GM18526 (cell line): ENCODE results near the gene TUBAL3.

Source experiments
- POLR2A ChIP-seq: IDR thresholded peaks from 3 replicates; pipeline ENCODE4 v1.6.1; 2011; ENCODE audit not compliant: insufficient read length; ENCODE audit errors: extremely low read depth

The TUBAL3 gene

DNA sequence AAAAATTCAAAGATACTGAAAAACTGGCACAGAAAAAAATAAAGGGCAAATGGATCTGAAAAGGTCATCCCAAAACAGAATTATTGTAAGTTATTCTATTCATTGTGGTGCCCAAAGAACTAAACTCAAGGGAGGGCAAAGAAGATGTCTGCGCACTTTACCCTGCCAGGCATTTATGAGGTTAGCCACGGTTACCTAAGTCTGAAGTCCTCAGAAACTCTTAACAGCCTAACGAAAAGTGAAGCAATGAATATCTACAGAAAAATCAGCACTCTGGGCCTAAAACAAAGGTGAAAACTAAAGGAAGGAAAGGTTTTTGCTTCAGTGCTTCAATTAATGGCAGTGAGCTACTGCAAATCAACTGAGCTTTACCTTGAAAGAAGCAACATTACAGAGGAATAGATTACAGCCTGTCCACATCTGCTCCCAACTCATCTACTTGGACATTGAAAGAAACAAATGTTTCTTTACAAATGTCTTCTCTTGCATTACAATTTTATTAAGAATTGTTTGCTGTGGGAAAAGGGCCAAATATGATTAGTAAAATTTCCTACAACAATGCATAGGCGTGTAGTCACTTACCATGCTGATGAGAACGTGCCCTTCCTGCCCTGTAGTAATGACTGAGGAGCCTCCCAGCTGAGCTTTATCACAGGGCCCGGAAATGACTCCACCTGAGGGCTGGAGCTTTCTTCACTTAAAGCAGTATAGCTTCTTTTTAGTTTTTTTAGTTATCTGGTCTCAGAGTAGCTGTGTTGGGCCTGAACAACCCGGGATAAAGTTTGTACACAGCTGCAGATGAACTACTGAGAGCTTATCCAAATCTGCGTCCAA is at the start of gene TUBAL3:
TSS of gene TUBAL3 (minus strand) at position 621 of the 834 bp plus-strand sequence. CDS start at position 585, 36 bp downstream.
- TF ChIP-seq POLR2A: no peak

DNA sequence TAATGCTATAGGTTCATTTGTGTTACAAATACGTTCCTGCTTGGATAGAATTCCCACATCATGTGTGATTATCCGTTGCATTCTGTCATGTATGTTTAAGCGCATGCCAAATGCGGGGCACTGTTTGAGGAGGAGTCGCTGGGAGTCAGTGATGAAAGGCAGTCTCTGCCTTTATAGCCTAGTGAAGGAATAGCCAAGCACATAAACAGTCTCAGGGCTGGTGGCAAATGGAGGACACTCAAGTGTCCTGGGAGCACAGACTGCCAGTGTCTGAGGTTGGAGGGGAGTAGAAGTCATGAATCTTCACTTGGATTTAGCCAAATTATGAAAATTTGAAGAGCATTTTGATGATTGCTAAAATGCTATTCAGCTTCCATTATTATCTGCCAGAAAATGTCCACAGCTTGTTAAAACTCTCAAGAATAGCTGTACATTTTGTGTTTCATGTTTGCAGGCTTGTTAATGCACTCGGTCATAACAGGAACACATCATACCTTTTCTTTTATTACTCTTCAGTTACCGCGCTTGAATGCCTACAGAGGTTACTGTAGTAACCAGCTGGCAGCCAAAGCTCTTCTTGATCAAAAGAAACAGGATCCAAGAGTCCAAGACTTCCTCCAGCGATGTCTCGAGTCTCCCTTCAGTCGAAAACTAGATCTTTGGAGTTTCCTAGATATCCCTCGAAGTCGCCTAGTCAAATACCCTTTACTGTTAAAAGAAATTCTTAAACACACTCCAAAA is 49.3 kb upstream of the TUBAL3 start:
- no peak for TF ChIP-seq POLR2A

DNA sequence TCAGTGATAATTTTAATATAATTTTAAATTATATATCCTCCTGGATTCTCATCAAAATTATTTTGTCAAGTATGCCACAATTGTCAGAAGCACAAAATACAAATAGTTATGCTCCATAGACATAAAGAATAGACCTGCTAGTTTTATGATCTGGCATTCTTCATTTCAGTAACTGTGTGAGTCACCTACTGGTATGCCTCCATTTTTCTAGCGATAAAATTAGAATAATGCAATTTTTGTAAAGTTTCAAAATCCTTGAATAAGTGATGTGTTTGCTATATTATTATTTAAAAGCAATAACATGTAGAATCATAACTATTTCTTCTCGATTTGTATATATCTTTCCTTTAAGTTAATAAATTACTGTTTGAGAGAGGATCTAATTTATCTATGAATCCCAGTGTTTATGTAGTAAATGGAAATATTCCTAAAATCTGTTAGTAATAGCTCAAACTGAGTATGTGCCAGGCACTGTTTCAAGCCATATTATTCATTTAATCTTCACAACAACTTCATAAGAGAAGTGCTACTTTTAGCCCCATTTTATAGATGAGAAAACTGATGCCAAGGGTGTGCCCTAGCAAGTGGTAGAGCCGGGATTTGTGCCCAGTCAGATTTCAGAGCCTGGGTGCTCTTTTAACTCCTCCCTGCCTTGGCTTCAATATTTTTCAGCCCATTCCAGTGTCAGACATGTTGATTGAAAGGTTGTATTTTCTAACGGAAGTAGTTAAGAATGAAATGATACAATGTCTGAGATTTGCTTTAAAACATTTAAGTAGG is 46.2 kb upstream of the TUBAL3 start:
- no peak for TF ChIP-seq POLR2A

DNA sequence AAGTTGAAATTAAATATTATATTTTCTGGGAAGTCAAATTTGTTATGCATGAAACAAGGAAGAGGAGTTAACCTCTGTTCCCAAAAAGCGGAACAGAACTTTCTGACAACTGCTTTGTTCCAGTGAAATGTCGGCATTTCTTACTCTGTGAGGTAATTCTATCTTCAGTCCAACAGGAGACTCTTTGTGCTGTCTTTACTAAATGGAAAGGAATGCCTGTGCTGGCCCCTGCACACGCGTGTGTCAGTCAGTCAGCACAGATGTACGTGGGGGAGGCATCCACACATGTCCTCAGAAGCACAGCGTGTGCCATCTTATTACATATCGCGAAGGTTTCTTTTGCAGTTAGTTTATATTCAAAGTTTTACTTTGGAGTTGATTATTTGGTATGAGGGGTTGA is 45.2 kb upstream of the TUBAL3 start:
- no peak for TF ChIP-seq POLR2A

DNA sequence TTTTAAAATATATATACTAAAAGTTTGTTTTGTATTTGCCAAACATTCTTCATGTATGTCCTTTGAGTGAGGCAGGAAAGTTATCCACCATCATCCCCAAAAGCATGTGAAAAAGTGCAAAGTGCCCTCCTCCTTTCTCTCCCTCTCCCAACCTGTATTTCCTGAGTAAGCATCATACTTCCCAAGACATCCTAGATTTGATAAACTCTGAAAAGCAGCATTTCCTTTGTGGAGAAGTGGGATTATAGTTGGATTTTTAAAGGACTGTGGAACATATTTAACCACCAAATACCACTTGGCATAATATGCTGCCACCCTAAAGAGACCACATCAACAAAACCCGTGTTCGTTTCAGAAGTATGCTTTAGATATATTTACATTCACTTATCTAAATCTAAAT is 44.6 kb upstream of the TUBAL3 start:
- no peak for TF ChIP-seq POLR2A

DNA sequence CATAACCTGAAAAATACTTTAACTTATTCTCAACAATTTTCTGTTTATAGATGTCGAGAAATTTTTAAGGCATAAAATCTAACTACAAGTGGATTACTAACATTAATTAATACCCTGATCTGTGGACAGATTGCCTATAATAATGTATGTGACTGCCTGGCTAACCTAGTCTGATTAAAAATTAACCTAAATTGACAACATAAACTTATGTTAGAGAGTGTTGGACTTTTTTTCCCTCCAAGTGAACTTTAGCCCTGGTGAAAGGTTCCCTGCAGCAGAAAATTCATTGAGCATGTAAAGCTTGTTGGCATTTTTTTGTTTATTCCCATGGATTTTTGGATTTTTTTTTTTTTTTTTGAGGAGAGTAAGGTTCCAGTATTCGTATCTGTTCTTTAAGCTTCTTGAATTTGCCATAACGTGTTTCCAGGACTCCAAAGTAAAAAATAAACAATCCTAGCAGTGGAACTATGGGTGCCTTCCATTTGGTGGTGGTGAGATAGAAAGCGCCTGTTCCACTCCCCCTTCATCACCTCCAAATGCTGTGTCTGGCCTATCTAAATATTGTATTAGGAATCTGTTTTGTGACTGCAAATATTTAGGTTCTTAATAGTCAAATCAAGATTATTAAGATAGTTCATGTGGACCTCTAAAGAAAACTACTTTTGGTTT is 43.8 kb upstream of the TUBAL3 start:
- no peak for TF ChIP-seq POLR2A

DNA sequence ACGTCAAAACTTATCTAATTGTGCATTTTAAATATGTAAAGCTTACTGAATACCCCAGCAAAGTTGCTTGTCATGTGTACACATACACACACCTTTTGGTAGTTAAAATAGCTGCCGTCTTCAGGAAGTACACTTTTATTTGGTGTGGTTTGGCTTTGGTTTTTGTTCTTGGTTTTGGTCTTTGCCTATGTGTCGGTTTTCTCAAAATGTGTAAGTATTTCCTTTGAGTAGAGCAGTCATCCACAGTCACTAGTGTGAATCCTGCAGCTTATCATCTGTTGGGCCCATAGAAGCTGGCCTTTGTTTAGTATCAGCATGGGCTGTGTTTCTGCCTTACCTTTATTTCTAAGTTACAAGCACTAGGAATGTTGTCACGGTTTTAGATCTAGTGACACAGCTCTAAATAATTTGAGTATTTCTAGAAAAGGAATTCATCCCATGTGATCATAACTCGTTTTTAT is 43.0 kb upstream of the TUBAL3 start:
- no peak for TF ChIP-seq POLR2A

DNA sequence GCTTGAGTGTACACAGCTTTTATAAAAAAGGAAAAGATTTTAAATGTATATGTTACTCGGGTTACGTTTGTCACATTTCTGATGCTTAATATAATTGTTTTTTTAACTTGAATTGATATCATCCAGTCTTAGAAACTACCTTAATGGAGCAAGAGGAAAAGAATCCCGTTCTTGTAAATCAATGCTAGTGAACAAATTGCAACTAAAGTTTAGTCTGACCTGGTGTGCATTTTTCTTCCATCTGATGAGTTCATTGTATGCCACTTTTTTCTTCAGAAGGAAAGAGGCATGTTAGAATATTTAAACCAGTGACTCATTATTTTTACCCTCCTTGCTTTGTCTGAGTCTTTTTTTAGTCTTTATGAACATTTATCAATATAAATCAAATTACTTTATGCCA is 42.4 kb upstream of the TUBAL3 start:
- no peak for TF ChIP-seq POLR2A

DNA sequence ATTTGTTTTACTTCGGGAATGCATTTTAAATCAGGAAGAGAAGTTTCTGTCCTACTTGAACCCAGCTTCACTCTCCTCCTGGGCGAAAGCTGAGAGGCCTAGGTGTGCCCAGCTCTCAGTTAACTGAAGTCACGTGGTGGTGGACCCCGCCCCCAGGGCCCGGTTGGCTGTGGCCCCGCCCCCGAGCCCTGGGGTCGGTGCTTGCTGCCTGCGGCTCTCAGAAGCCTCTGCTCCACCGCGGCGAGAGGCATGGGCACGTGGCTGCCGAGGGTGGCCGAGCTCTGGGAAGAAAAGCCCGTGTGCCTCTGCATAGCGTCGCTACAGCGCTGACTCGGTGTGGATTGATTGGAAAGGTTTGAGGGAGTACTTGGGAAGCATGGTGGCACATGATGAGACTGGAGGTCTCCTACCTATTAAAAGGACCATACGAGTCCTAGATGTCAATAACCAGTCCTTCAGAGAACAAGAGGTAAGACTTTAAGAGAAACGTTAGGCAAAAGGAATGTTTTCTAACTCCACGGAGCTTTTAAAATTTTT is 41.8 kb upstream of the TUBAL3 start:
- TF ChIP-seq POLR2A: peak; percentile 82

DNA sequence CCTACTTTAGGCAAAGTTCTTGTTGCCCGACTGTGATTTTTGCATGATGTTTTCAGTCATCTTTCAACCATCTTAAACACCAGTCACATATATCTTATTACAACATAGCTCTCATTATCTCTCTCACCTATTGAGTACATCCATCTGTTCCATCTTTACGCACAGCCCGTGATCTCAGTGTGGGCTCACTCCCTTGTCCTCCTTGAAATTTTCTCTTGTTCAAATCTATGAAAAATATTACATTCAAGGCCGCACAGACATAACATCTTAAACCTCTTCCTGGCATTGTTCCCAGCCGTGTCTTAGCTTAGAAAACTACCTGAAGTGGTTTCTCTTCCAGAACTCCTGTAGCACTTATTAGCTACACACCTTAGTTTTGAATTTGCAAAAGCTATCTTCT is 40.4 kb upstream of the TUBAL3 start:
- TF ChIP-seq POLR2A: no peak

DNA sequence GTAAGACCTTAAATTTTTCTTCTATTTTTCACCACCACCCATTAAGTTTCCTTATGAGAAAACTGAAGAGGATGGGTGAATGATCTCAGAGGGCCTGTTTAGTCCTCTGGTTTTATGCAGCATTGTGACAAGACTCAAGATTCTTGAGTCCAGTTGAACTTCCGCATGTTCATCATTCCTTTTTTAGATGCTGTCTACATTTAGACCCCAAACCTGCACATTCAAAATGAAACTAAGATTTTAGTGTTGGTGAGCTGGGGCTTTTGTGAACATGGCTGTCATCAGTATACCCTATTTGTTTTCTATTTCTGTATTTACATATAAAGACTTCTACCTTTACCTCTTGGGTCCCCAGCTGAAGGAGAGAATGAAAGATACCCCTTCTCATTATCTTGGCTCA is 38.8 kb upstream of the TUBAL3 start:
- no peak for TF ChIP-seq POLR2A

DNA sequence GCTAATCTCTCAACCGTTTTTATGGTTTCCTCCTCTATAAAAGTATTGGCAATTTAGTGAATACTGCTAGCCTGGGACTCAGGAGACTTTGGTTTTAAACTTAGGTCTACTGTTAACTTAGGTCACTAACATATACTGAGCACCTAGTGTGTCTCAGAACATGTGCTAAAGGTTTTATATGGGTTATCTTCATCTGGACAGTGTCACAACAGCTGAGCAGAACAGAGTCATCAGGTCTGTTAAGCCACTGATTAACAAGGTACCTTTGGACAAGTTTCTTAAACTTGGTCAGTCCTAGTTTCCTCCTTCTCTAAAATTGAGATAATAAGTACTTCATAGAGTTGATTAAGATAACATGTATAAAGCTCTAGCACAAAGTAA is 38.4 kb upstream of the TUBAL3 start:
- TF ChIP-seq POLR2A: no peak

DNA sequence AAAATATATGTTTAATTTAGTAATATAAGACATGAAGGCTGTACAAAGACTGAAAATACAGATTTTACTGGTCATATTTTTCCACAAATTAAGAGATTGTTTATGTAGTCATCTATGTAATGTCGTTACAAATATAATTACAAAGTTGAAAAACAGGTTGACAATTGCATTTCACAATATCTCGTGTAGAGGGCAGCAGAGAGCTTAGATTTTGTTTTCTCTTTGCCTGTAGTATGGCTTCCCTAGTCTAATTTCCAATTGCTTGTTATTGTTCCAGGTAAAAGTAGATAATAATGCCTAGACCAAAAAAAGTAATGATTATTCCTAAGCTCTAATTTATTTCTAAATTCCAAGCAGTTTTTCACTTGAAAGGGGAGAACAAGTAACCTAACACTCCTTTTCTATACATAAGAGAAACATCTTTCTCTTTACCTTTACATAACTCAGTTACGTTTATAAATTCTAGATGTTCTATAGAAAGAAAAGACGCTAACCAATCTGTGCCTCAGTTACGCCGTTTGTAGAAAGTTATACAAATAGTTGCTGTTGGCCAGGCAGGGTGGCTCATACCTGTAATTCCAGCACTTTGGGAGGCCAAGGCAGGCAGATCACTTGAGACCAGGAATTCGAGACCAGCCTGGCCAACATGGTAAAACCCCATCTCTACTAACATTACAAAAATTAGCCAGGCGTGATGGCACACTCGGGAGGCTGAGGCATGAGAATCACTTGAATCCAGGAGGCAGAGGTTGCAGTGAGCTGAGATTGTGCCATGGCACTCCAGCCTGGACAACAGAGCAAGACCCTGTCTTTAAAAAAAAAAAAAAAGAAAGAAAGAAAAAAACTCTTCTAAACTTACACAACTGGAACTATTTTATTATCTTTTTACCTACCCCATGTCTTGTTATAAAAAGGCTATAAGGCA is 37.7 kb upstream of the TUBAL3 start:
- no peak for TF ChIP-seq POLR2A

DNA sequence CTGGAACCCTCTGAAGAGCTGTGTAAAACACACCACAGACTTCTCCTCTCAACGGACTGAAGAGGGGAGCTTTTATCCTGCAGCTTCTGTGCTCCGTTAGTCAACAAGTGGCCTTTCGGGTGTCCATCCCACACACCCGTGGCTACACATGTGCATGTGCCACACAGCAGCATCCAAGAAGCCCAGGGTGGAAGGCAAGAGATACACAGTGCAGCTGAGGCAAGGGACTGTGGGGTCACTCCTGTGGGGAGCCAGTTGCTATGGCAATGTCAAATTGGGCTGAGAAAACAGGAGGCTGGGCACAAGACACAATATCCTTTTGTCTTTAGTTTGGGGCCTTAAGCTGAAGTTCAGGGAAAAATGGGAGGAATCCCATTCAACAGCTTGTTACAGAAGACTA is 36.5 kb upstream of the TUBAL3 start:
- TF ChIP-seq POLR2A: no peak
